KG1 (cell line): ENCODE measurements around the gene TRPV5.

Source experiments
- DNase-seq: peaks from one replicate; lab custom pipeline; 2025; lab: John Stamatoyannopoulos, UW

TRPV5 gene

GRCh38 chr7:142870566-142871259 is 62.8 kb downstream of the TRPV5 start:
- no peak for DNase-seq

GRCh38 chr7:142870147-142870559 is 63.4 kb downstream of the TRPV5 start:
- no peak for DNase-seq

- DNase-seq, result no peak
These were observed 64.1 kb downstream of the TRPV5 start for GRCh38 chr7:142869434-142869833.

GRCh38 chr7:142868986-142869415 is 64.5 kb downstream of the TRPV5 start:
- DNase-seq, result no peak

GRCh38 chr7:142868188-142868985 is 65.2 kb downstream of the TRPV5 start:
- DNase-seq, result no peak

GRCh38 chr7:142867398-142868187 is 66.0 kb downstream of the TRPV5 start:
- DNase-seq, result no peak

- no peak for DNase-seq
These were observed 66.5 kb downstream of the TRPV5 start for GRCh38 chr7:142867097-142867378.

GRCh38 chr7:142866361-142867096 is 67.0 kb downstream of the TRPV5 start:
- no peak for DNase-seq

- no peak for DNase-seq
These were observed 67.8 kb downstream of the TRPV5 start for GRCh38 chr7:142865766-142866165.

GRCh38 chr7:142864980-142865747 is 68.4 kb downstream of the TRPV5 start:
- no peak for DNase-seq

GRCh38 chr7:142863891-142864685 is 69.5 kb downstream of the TRPV5 start:
- DNase-seq, result no peak

GRCh38 chr7:142862786-142863400 is 70.7 kb downstream of the TRPV5 start:
- no peak for DNase-seq

- no peak for DNase-seq
These were observed 71.2 kb downstream of the TRPV5 start for GRCh38 chr7:142862351-142862750.

GRCh38 chr7:142860968-142861367 is 72.6 kb downstream of the TRPV5 start:
- DNase-seq, result no peak

GRCh38 chr7:142859829-142860228 is 73.7 kb downstream of the TRPV5 start:
- DNase-seq, result no peak

GRCh38 chr7:142859411-142859810 is 74.1 kb downstream of the TRPV5 start:
- no peak for DNase-seq
